Subcutaneous adipose tissue (tissue), 4 donors: ENCODE measurements around the gene NPIPB6. TPM values are rescaled to one million over a fixed set of nuclear protein-coding genes. Genes with fewer than 3 reads are reported as not detected.

Experiments used
- CTCF ChIP-seq: fragments of 450-650 bp; IDR thresholded peaks from one replicate; pipeline ENCODE4 v1.5.1; 2016; ENCODE audit warnings: low read depth, mild to moderate bottlenecking, control low read depth, antibody characterized with exemption, moderate library complexity
- total RNA-seq, 4 donors: library from RNA; depleted of rRNA; stranded (reverse); fragments of >200 nt; gene quantifications; one replicate each; pipeline ENCODE4 v1.1.0, GENCODE V29; 2016

NPIPB6 gene
- total RNA-seq, 4 donors from 2014 or later = 13.0 to 13.6 TPM; not detected in 2

GRCh38 chr16:28312327-28312726 lies 51.0 kb downstream of the NPIPB6 start:
- TF ChIP-seq CTCF = no peak

- no peak for TF ChIP-seq CTCF
Measured at GRCh38 chr16:28311913-28312312, 51.4 kb downstream of the NPIPB6 start.

GRCh38 chr16:28311413-28311812 lies 51.9 kb downstream of the NPIPB6 start:
- TF ChIP-seq CTCF = no peak

GRCh38 chr16:28310796-28311195 lies 52.5 kb downstream of the NPIPB6 start:
- no peak for TF ChIP-seq CTCF

GRCh38 chr16:28309811-28310311 lies 53.4 kb downstream of the NPIPB6 start:
- TF ChIP-seq CTCF = no peak

GRCh38 chr16:28308794-28309584 lies 54.3 kb downstream of the NPIPB6 start:
- no peak for TF ChIP-seq CTCF

- TF ChIP-seq CTCF = no peak
Measured at GRCh38 chr16:28307936-28308335, 55.4 kb downstream of the NPIPB6 start.
